ENCODE measurements around the gene FAM83B. TPM values are rescaled to one million over a fixed set of nuclear protein-coding genes. Genes with fewer than 3 reads are reported as not detected.
"Not testable (repeated sequence)": the region's sequence is repeated elsewhere in the genome, so short reads cannot be mapped to it uniquely, and the experiment has no call there.

FAM83B gene
- 1 to 10 TPM; 8.5 to 9.8 (median 9.2) TPM for polyA plus RNA-seq (ENCODE audit: insufficient read length in 3 of 3)

GRCh38 chr6:54846243-54846856, at the start of gene FAM83B:
FAM83B (plus strand) TSS chr6:54846771; CDS start chr6:54870247, 23,476 bp downstream.
- DNase-seq (ENCODE audit: low read depth in 3 of 3, low spot score in 2 of 3) = peak in 1 of 3 donors; percentile 15

- not testable (repeated sequence) for DNase-seq (ENCODE audit: low read depth in 3 of 3, low spot score in 2 of 3)
Measured at GRCh38 chr6:54796918-54797317, 49.7 kb upstream of the FAM83B start.

- no peak for DNase-seq (ENCODE audit: low read depth in 3 of 3, low spot score in 2 of 3)
Measured at GRCh38 chr6:54800050-54800600, 46.4 kb upstream of the FAM83B start.

GRCh38 chr6:54801244-54801643, 45.3 kb upstream of the FAM83B start:
- DNase-seq (ENCODE audit: low read depth in 3 of 3, low spot score in 2 of 3) = no peak

- DNase-seq (ENCODE audit: low read depth in 3 of 3, low spot score in 2 of 3) = no peak
Measured at GRCh38 chr6:54801669-54802068, 44.9 kb upstream of the FAM83B start.

- no peak for DNase-seq (ENCODE audit: low read depth in 3 of 3, low spot score in 2 of 3)
Measured at GRCh38 chr6:54802775-54803634, 43.6 kb upstream of the FAM83B start.

- no peak for DNase-seq (ENCODE audit: low read depth in 3 of 3, low spot score in 2 of 3)
Measured at GRCh38 chr6:54805077-54805476, 41.5 kb upstream of the FAM83B start.

- no peak for DNase-seq (ENCODE audit: low read depth in 3 of 3, low spot score in 2 of 3)
Measured at GRCh38 chr6:54810147-54810546, 36.4 kb upstream of the FAM83B start.

- no peak for DNase-seq (ENCODE audit: low read depth in 3 of 3, low spot score in 2 of 3)
Measured at GRCh38 chr6:54813892-54814291, 32.7 kb upstream of the FAM83B start.

GRCh38 chr6:54817236-54817635, 29.3 kb upstream of the FAM83B start:
- DNase-seq (ENCODE audit: low read depth in 3 of 3, low spot score in 2 of 3) = no peak

GRCh38 chr6:54817834-54818233, 28.7 kb upstream of the FAM83B start:
- no peak for DNase-seq (ENCODE audit: low read depth in 3 of 3, low spot score in 2 of 3)

- DNase-seq (ENCODE audit: low read depth in 3 of 3, low spot score in 2 of 3) = not testable (repeated sequence)
Measured at GRCh38 chr6:54824225-54824624, 22.3 kb upstream of the FAM83B start.

GRCh38 chr6:54827010-54827409, 19.6 kb upstream of the FAM83B start:
- DNase-seq (ENCODE audit: low read depth in 3 of 3, low spot score in 2 of 3) = no peak

- DNase-seq (ENCODE audit: low read depth in 3 of 3, low spot score in 2 of 3) = no peak
Measured at GRCh38 chr6:54830216-54830615, 16.4 kb upstream of the FAM83B start.

- DNase-seq (ENCODE audit: low read depth in 3 of 3, low spot score in 2 of 3) = no peak
Measured at GRCh38 chr6:54835176-54835575, 11.4 kb upstream of the FAM83B start.

GRCh38 chr6:54846857-54847674, 495 bp downstream of the FAM83B start:
- no peak for DNase-seq (ENCODE audit: low read depth in 3 of 3, low spot score in 2 of 3)

- DNase-seq (ENCODE audit: low read depth in 3 of 3, low spot score in 2 of 3) = no peak
Measured at GRCh38 chr6:54847799-54848597, 1.4 kb downstream of the FAM83B start.

GRCh38 chr6:54850114-54850513, 3.5 kb downstream of the FAM83B start:
- DNase-seq (ENCODE audit: low read depth in 3 of 3, low spot score in 2 of 3) = no peak

- DNase-seq (ENCODE audit: low read depth in 3 of 3, low spot score in 2 of 3) = no peak
Measured at GRCh38 chr6:54856129-54856528, 9.6 kb downstream of the FAM83B start.

- no peak for DNase-seq (ENCODE audit: low read depth in 3 of 3, low spot score in 2 of 3)
Measured at GRCh38 chr6:54860132-54860531, 13.6 kb downstream of the FAM83B start.
